ENCODE measurements around the gene CCDC102B.

Gene CCDC102B

GRCh38 chr18:69088973-69089372 is 291.1 kb downstream of the CCDC102B start:
- TF ChIP-seq POLR2AphosphoS5 (IDR thresholded peaks at IDR 0.05; ENCODE audit: low read depth) (no peak), CTCF (IDR thresholded peaks at IDR 0.05; ENCODE audit: insufficient read depth, low read length) (no peak), GABPA (IDR thresholded peaks at IDR 0.05; ENCODE audit: low read depth) (no peak), SPI1 (IDR thresholded peaks at IDR 0.05; ENCODE audit: borderline replicate concordance, low read depth) (no peak), REST (IDR thresholded peaks at IDR 0.05; ENCODE audit: insufficient replicate concordance, low read depth) (no peak)
- no peak overlapping the region for H3K4me3 ChIP-seq (replicated peaks; ENCODE audit: insufficient read depth, low read length)
- no peak for DNase-seq (ENCODE audit: low read depth in 1 of 2, low spot score in 1 of 2)
- no peaks in the 10 kb centered on the region for H3K27me3 ChIP-seq (ENCODE audit: insufficient read depth, poor library complexity, severe bottlenecking)
- H3K27ac ChIP-seq (replicated peaks) = no peak overlapping the region

GRCh38 chr18:69097349-69097748 is 299.5 kb downstream of the CCDC102B start:
- Histone ChIP-seq H3K4me3 (replicated peaks; ENCODE audit: insufficient read depth, low read length) (no peak overlapping the region), H3K27ac (replicated peaks) (no peak overlapping the region), H3K27me3 (ENCODE audit: insufficient read depth, poor library complexity, severe bottlenecking) (no peaks in the 10 kb centered on the region)
- no peak for TF ChIP-seq POLR2AphosphoS5 (IDR thresholded peaks at IDR 0.05; ENCODE audit: low read depth)
- TF ChIP-seq REST (IDR thresholded peaks at IDR 0.05; ENCODE audit: insufficient replicate concordance, low read depth) = no peak
- no peak for TF ChIP-seq GABPA (IDR thresholded peaks at IDR 0.05; ENCODE audit: low read depth)
- TF ChIP-seq SPI1 (IDR thresholded peaks at IDR 0.05; ENCODE audit: borderline replicate concordance, low read depth) = no peak
- TF ChIP-seq CTCF (IDR thresholded peaks at IDR 0.05; ENCODE audit: insufficient read depth, low read length) = no peak
- no peak for DNase-seq (ENCODE audit: low read depth in 1 of 2, low spot score in 1 of 2)

- H3K4me3 ChIP-seq (replicated peaks; ENCODE audit: insufficient read depth, low read length) = no peak overlapping the region
- no peak for TF ChIP-seq GABPA (IDR thresholded peaks at IDR 0.05; ENCODE audit: low read depth)
- no peak for TF ChIP-seq CTCF (IDR thresholded peaks at IDR 0.05; ENCODE audit: insufficient read depth, low read length)
- TF ChIP-seq POLR2AphosphoS5 (IDR thresholded peaks at IDR 0.05; ENCODE audit: low read depth) = no peak
- TF ChIP-seq REST (IDR thresholded peaks at IDR 0.05; ENCODE audit: insufficient replicate concordance, low read depth) = no peak
- TF ChIP-seq SPI1 (IDR thresholded peaks at IDR 0.05; ENCODE audit: borderline replicate concordance, low read depth) = no peak
- DNase-seq (ENCODE audit: low read depth in 1 of 2, low spot score in 1 of 2) = no peak
- H3K27me3 ChIP-seq (ENCODE audit: insufficient read depth, poor library complexity, severe bottlenecking) = no peaks in the 10 kb centered on the region
- H3K27ac ChIP-seq (replicated peaks) = no peak overlapping the region
Observed at GRCh38 chr18:69102959-69103358, 305.1 kb downstream of the CCDC102B start.
